ENCODE measurements around the gene MYLK4. TPM values are rescaled to one million over a fixed set of nuclear protein-coding genes. Genes with fewer than 3 reads are reported as not detected.

MYLK4 gene
- total and polyA plus RNA-seq, 2 of the 13 experiments (the other 11 are each of a cell fraction or from before 2014, with no cell fraction given) = 0.26 to 0.29 TPM

DNA sequence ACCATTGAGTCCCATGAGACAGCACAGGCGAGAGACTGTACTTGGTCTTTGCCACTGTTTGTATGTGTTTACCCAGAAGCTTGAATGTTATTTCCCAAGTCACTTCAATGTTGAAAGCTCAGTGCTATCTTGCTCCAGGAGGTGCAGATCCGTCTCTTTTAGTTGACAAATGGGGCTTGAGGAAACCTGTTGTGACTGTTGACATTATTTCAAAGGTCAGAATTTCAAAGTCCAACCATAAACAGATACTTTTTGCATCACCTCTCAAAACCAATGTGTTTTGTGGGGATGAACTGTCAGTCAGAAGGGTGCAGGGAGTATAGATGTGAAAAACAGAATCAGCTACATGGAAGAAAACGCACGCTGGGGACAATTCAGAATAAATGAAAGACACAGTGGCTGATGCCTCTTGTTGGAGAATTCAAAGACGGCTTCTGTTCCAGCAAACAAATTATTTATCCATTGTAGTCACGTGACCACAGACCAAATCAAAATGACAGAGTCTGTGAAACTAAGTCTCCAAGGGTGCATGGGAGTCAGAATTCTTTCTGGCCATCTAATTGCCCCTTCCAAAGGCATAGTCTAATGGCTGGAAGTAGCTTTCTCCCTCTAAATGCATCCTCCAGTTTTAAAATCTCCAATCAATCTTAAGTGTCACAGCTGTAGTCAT lies 83.7 kb downstream of the MYLK4 start (continued):
- TF ChIP-seq MEIS1 (CRISPR knock-in tag; IDR thresholded peaks at IDR 0.05; ENCODE audit: borderline replicate concordance) (no peak), EP300 (IDR thresholded peaks at IDR 0.05; ENCODE audit: low read depth in 2 of 2, low read length in 2 of 2) (0 out of 4 replicates have a peak, but pooled peaks of 1 of the 2 experiments have one; percentile 18), EP300 (CRISPR knock-in tag; IDR thresholded peaks at IDR 0.05; ENCODE audit: borderline replicate concordance) (no peak), ZNF687 (CRISPR knock-in tag; IDR thresholded peaks at IDR 0.05) (no peak), NFYC (CRISPR knock-in tag; IDR thresholded peaks at IDR 0.05) (no peak), ZBTB39 (CRISPR knock-in tag; IDR thresholded peaks at IDR 0.05) (no peak), SMARCC2 (IDR thresholded peaks at IDR 0.05) (no peak), KMT2A (CRISPR knock-in tag; IDR thresholded peaks at IDR 0.05) (no peak), USF2 (IDR thresholded peaks at IDR 0.05; ENCODE audit: low read depth, low read length) (peak; percentile 77), USF2 (CRISPR knock-in tag; IDR thresholded peaks at IDR 0.05; ENCODE audit: borderline replicate concordance) (peak; percentile 30; the same call in 1 of the 2 replicates), HNF4A (CRISPR knock-in tag; IDR thresholded peaks at IDR 0.05) (peak; percentile 35; the same call in 1 of the 2 replicates), SCMH1 (CRISPR knock-in tag; IDR thresholded peaks at IDR 0.05; ENCODE audit: borderline replicate concordance) (no peak), MYPOP (CRISPR knock-in tag; IDR thresholded peaks at IDR 0.05) (no peak), HNRNPH1 (optimal IDR thresholded peaks at IDR 0.05; ENCODE audit: low read depth, low read length) (no peak)
- TF ChIP-seq, protein P1, sequence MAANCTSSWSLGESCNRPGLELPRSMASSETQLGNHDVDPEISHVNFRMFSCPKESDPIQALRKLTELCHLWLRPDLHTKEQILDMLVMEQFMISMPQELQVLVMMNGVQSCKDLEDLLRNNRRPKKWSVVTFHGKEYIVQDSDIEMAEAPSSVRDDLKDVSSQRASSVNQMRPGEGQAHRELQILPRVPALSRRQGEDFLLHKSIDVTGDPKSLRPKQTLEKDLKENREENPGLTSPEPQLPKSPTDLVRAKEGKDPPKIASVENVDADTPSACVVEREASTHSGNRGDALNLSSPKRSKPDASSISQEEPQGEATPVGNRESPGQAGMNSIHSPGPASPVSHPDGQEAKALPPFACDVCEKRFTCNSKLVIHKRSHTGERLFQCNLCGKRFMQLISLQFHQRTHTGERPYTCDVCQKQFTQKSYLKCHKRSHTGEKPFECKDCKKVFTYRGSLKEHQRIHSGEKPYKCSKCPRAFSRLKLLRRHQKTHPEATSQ (CRISPR knock-in tag; IDR thresholded peaks at IDR 0.05; ENCODE audit: borderline replicate concordance) = no peak

Measured in HepG2 (cell line).